ENCODE data around the gene PRAC2. TPM values are rescaled to one million over a fixed set of nuclear protein-coding genes. Genes with fewer than 3 reads are reported as not detected.

Gene PRAC2
- total RNA-seq (2021; fragmentation: NEBNext Ultra II Directional; extraction: Animal tissue kit (Norgen Biotek cat#: 25700)) (not detected in 2 replicates), polyA plus RNA-seq (2011; rRNA removed) (not detected in 2 replicates), polyA minus RNA-seq (2011; rRNA and poly(A)+ RNA removed) (not detected in 2 replicates)
- not detected for polyA plus RNA-seq (2011; cell fraction: cytosol; rRNA removed)
- polyA plus RNA-seq (2011; cell fraction: nucleus; rRNA removed), result not detected
- polyA plus RNA-seq (2012, experiment 1 of 2), result not detected in 4 replicates
- not detected for polyA plus RNA-seq (2012, experiment 2 of 2)
- polyA plus RNA-seq (2013, experiment 1 of 2), result not detected
- not detected for polyA plus RNA-seq (2013, experiment 2 of 2)
- not detected for polyA minus RNA-seq (2011; cell fraction: cytosol; rRNA and poly(A)+ RNA removed)
- polyA minus RNA-seq (2011; cell fraction: nucleus; rRNA and poly(A)+ RNA removed), result not detected
- long read RNA-seq, experiment 1, result 0 reads
- long read RNA-seq, experiment 2, result 0 reads

DNA sequence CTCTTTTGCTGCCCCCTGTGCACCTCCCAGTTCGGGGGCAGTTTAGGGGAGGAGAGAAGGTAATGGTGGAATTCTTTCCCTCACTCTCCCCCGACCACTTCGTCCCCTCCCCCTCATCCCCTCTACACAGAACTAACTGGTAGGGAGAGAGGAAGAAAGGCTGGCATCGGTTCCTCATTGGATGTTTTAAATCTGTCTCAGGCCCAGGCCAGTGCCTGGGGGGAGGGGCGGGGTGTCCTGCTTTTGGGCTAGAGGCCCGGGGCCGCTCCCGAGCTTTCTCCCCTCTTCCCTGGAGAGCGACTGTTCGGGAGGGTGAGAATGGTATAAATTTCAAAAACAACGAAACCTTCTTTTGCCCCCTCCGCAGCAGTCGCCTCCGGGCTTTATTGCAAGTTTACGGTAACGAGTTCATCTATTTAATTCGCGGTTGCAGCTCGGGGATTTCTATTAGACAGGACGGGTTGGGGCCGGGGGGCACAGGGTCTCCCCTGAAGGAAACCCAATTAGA, at the start of gene PRAC2:
Gene PRAC2 (plus strand): TSS at position 271 of the 508 bp plus-strand sequence. CDS start 1,226 bp downstream, outside the sequence.
- DNase-seq (ENCODE audit: low read depth in 1 of 2, low spot score in 2 of 2) (peak in 1 of 2 experiments; percentile 77), FAIRE-seq (no peak)
- Histone ChIP-seq H2BK12ac (ENCODE audit: low read depth, low read length) (peak within 1 kb of the TSS; percentile 90), H2AFZ (ENCODE audit: low read length) (no peak within 1 kb of the TSS), H2BK5ac (ENCODE audit: low read depth, low read length) (no peak within 1 kb of the TSS), H3K56ac (replicated peaks; ENCODE audit: insufficient read length, low read depth, low read length) (no peak within 1 kb of the TSS), H2AK5ac (ENCODE audit: low read depth, low read length) (peak within 1 kb of the TSS; percentile 34; the same call in 1 of the 2 replicates), H3K14ac (ENCODE audit: insufficient read length) (no peak within 1 kb of the TSS), H3K4me1 (replicated peaks in 1 of 4; ENCODE audit: control insufficient read depth in 3 of 4, insufficient read depth in 4 of 4, low read length in 3 of 4) (peaks cover 11 to 39% (median 21%) of the 10 kb centered on the region in 4 experiments; a peak in 6 of 7 replicates), H4K5ac (ENCODE audit: insufficient read length, low read depth, low read length) (no peak within 1 kb of the TSS), H3K27me3 (replicated peaks in 1 of 4; ENCODE audit: control insufficient read depth in 3 of 4, extremely low read depth in 1 of 4, insufficient read depth in 3 of 4, low read length in 3 of 4) (peaks cover 98 to 100% (median 99%) of the 10 kb centered on the region in 4 experiments), H3K79me2 (ENCODE audit: control insufficient read depth in 1 of 2, insufficient read depth in 2 of 2, low read length in 2 of 2) (no peaks in the 10 kb centered on the region), H2BK15ac (ENCODE audit: low read length) (no peak within 1 kb of the TSS), H2BK120ac (replicated peaks; ENCODE audit: low read depth, low read length) (no peak within 1 kb of the TSS), H4K20me1 (replicated peaks in 1 of 2; ENCODE audit: control insufficient read depth in 1 of 2, insufficient read depth in 2 of 2, low read length in 2 of 2) (peaks cover 28 to 43% of the 10 kb centered on the region in 2 experiments), H3K27ac (ENCODE audit: low read depth, low read length) (no peak within 1 kb of the TSS), H3K36me3 (ENCODE audit: control insufficient read depth in 2 of 4, insufficient read depth in 4 of 4, low read length in 3 of 4) (no peaks in the 10 kb centered on the region; a peak in 1 of 8 replicates), H3K79me1 (ENCODE audit: low read depth, low read length) (no peaks in the 10 kb centered on the region; the same call in 1 of the 2 replicates), H3K4ac (replicated peaks; ENCODE audit: insufficient read length, low read depth, low read length) (no peak within 1 kb of the TSS), H3K4me3 (ENCODE audit: extremely low read depth in 1 of 4, insufficient read depth in 2 of 4, low read depth in 3 of 4, low read length in 4 of 4) (peak within 1 kb of the TSS in 3 of 4 experiments; percentile 5 to 50 (median 26); a peak in 4 of 8 replicates), H3K23ac (ENCODE audit: insufficient read length) (no peak within 1 kb of the TSS), H3K18ac (ENCODE audit: extremely low read depth, low read length) (peak within 1 kb of the TSS; percentile 38; the same call in 1 of the 2 replicates), H3K9ac (replicated peaks in 1 of 4; ENCODE audit: extremely low read depth in 1 of 4, low read depth in 3 of 4, low read length in 3 of 4) (no peak within 1 kb of the TSS), H2BK20ac (ENCODE audit: low read length) (peak within 1 kb of the TSS; percentile 72; the same call in 1 of the 2 replicates), H4K8ac (ENCODE audit: extremely low read depth, insufficient read depth, low read length) (no peak within 1 kb of the TSS), H4K91ac (replicated peaks; ENCODE audit: insufficient read length, low read length) (no peak within 1 kb of the TSS), H3K9me3 (ENCODE audit: insufficient read depth in 2 of 2, low read depth in 1 of 2, low read length in 1 of 2) (no peaks in the 10 kb centered on the region), H3K4me2 (ENCODE audit: insufficient read depth in 1 of 2, low read depth in 2 of 2, low read length in 2 of 2) (peak within 1 kb of the TSS; percentile 54 to 56), H3K23me2 (ENCODE audit: low read depth, low read length) (peaks cover 7% of the 10 kb centered on the region; the same call in 1 of the 2 replicates)
- CTCF ChIA-PET (ENCODE audit: partially characterized antibody), result interaction anchor here (0.9 to 13.5 kb wide), 32 partner anchors 8 to 162 kb away, joined by 3 to 147 read pairs (median 15); no protein-coding TSS in a partner anchor
- WGBS, 2 experiments (ENCODE audit: extremely low coverage in 1 of 2, insufficient coverage in 1 of 2, insufficient read length in 1 of 2, insufficient replicate concordance in 2 of 2, low coverage in 1 of 2, low lambda C conversion rate in 2 of 2, missing lambda C conversion rate in 1 of 2), result 5% methylated on average over 18 of the region's 21 CpGs; no CpG with 5 or more reads in 1 of the 2 experiments
- POLR2A ChIA-PET (ENCODE audit: partially characterized antibody), result interaction anchor here (0.8 to 1.8 kb wide), 2 partner anchors 17 to 29 kb away, joined by 3 to 6 read pairs; no protein-coding TSS in a partner anchor
- TF ChIP-seq SP1 (IDR thresholded peaks at IDR 0.05; ENCODE audit: low read depth, low read length), result 0 out of 2 replicates have a peak, but pooled peaks have one; percentile 36
- TF ChIP-seq YY1 (IDR thresholded peaks at IDR 0.05; ENCODE audit: low read depth, low read length), result 0 out of 2 replicates have a peak, but pooled peaks have one; percentile 9

Measured in H1 (cell line).